Measurements from ENCODE around the gene P2RX3. TPM values are rescaled to one million over a fixed set of nuclear protein-coding genes. Genes with fewer than 3 reads are reported as not detected.
"Not testable (repeated sequence)": the region's sequence is repeated elsewhere in the genome, so short reads cannot be mapped to it uniquely, and the experiment has no call there.

The P2RX3 gene
- total RNA-seq: 1.6 TPM

- Histone ChIP-seq H3K27me3 (ENCODE audit: control insufficient read depth in 3 of 3, insufficient read depth in 3 of 3, low read length in 3 of 3) (no peaks in the 10 kb centered on the region), H3K9ac (ENCODE audit: low read depth in 1 of 3, low read length in 3 of 3) (no peak within 1 kb of the TSS), H3K27ac (ENCODE audit: low read depth, low read length) (no peak within 1 kb of the TSS), H3K36me3 (ENCODE audit: control insufficient read depth in 3 of 3, insufficient read depth in 3 of 3, low read length in 3 of 3) (peaks cover 0 to 11% (median 9%) of the 10 kb centered on the region in 3 donors), H3K9me3 (ENCODE audit: control insufficient read depth in 3 of 3, low read length in 3 of 3) (no peaks in the 10 kb centered on the region), H3K4me3 (ENCODE audit: low read length in 3 of 3) (no peak within 1 kb of the TSS), H3K4me1 (ENCODE audit: control insufficient read depth in 3 of 3, insufficient read depth in 3 of 3, low read length in 3 of 3) (peaks cover 18 to 21% (median 19%) of the 10 kb centered on the region in 3 donors)
These were observed at the start of gene P2RX3 for GRCh38 chr11:57338142-57338541. TSS of gene P2RX3 (plus strand) at chr11:57338352. CDS start at chr11:57338551, 199 bp downstream.

- Histone ChIP-seq H3K27ac (ENCODE audit: low read depth, low read length) (no peak overlapping the region), H3K9ac (ENCODE audit: low read depth in 1 of 3, low read length in 3 of 3) (no peak overlapping the region), H3K9me3 (ENCODE audit: control insufficient read depth in 3 of 3, low read length in 3 of 3) (no peaks in the 10 kb centered on the region), H3K4me1 (ENCODE audit: control insufficient read depth in 3 of 3, insufficient read depth in 3 of 3, low read length in 3 of 3) (peaks cover 3 to 9% (median 5%) of the 10 kb centered on the region in 3 donors), H3K27me3 (ENCODE audit: control insufficient read depth in 3 of 3, insufficient read depth in 3 of 3, low read length in 3 of 3) (no peaks in the 10 kb centered on the region), H3K36me3 (ENCODE audit: control insufficient read depth in 3 of 3, insufficient read depth in 3 of 3, low read length in 3 of 3) (no peaks in the 10 kb centered on the region), H3K4me3 (ENCODE audit: low read length in 3 of 3) (no peak overlapping the region)
These were observed 49.2 kb upstream of the P2RX3 start for GRCh38 chr11:57288771-57289579.

- no peaks in the 10 kb centered on the region for H3K36me3 ChIP-seq (ENCODE audit: control insufficient read depth in 3 of 3, insufficient read depth in 3 of 3, low read length in 3 of 3)
- H3K9ac ChIP-seq (ENCODE audit: low read depth in 1 of 3, low read length in 3 of 3): no peak overlapping the region
- H3K27ac ChIP-seq (ENCODE audit: low read depth, low read length): no peak overlapping the region
- peaks cover 3 to 11% (median 5%) of the 10 kb centered on the region in 3 donors for H3K4me1 ChIP-seq (ENCODE audit: control insufficient read depth in 3 of 3, insufficient read depth in 3 of 3, low read length in 3 of 3)
- H3K9me3 ChIP-seq (ENCODE audit: control insufficient read depth in 3 of 3, low read length in 3 of 3): no peaks in the 10 kb centered on the region
- H3K4me3 ChIP-seq (ENCODE audit: low read length in 3 of 3): no peak overlapping the region
- H3K27me3 ChIP-seq (ENCODE audit: control insufficient read depth in 3 of 3, insufficient read depth in 3 of 3, low read length in 3 of 3): no peaks in the 10 kb centered on the region
These were observed 47.9 kb upstream of the P2RX3 start for GRCh38 chr11:57290288-57290687.

GRCh38 chr11:57294225-57295131 is 43.7 kb upstream of the P2RX3 start:
- Histone ChIP-seq H3K9me3 (ENCODE audit: control insufficient read depth in 3 of 3, low read length in 3 of 3) (peaks cover 0 to 7% (median 4%) of the 10 kb centered on the region in 3 donors), H3K4me1 (ENCODE audit: control insufficient read depth in 3 of 3, insufficient read depth in 3 of 3, low read length in 3 of 3) (peaks cover 3 to 5% (median 5%) of the 10 kb centered on the region in 3 donors), H3K4me3 (ENCODE audit: low read length in 3 of 3) (no peak overlapping the region), H3K27me3 (ENCODE audit: control insufficient read depth in 3 of 3, insufficient read depth in 3 of 3, low read length in 3 of 3) (no peaks in the 10 kb centered on the region), H3K36me3 (ENCODE audit: control insufficient read depth in 3 of 3, insufficient read depth in 3 of 3, low read length in 3 of 3) (peaks cover 16 to 17% (median 16%) of the 10 kb centered on the region in 3 donors), H3K9ac (ENCODE audit: low read depth in 1 of 3, low read length in 3 of 3) (no peak overlapping the region), H3K27ac (ENCODE audit: low read depth, low read length) (no peak overlapping the region)

- Histone ChIP-seq H3K36me3 (ENCODE audit: control insufficient read depth in 3 of 3, insufficient read depth in 3 of 3, low read length in 3 of 3) (peaks cover 33 to 34% (median 33%) of the 10 kb centered on the region in 3 donors), H3K9me3 (ENCODE audit: control insufficient read depth in 3 of 3, low read length in 3 of 3) (peaks cover 5 to 12% (median 7%) of the 10 kb centered on the region in 3 donors)
- not testable (repeated sequence) for H3K4me1 ChIP-seq (ENCODE audit: control insufficient read depth in 3 of 3, insufficient read depth in 3 of 3, low read length in 3 of 3); H3K27ac ChIP-seq (ENCODE audit: low read depth, low read length); H3K9ac ChIP-seq (ENCODE audit: low read depth in 1 of 3, low read length in 3 of 3); H3K27me3 ChIP-seq (ENCODE audit: control insufficient read depth in 3 of 3, insufficient read depth in 3 of 3, low read length in 3 of 3); H3K4me3 ChIP-seq (ENCODE audit: low read length in 3 of 3)
These were observed 41.9 kb upstream of the P2RX3 start for GRCh38 chr11:57296205-57296604.

- H3K4me1 ChIP-seq (ENCODE audit: control insufficient read depth in 3 of 3, insufficient read depth in 3 of 3, low read length in 3 of 3): peaks cover 3 to 5% (median 5%) of the 10 kb centered on the region in 3 donors
- H3K4me3 ChIP-seq (ENCODE audit: low read length in 3 of 3): no peak overlapping the region
- no peak overlapping the region for H3K9ac ChIP-seq (ENCODE audit: low read depth in 1 of 3, low read length in 3 of 3)
- no peak overlapping the region for H3K27ac ChIP-seq (ENCODE audit: low read depth, low read length)
- peaks cover 43 to 44% (median 43%) of the 10 kb centered on the region in 3 donors for H3K36me3 ChIP-seq (ENCODE audit: control insufficient read depth in 3 of 3, insufficient read depth in 3 of 3, low read length in 3 of 3)
- peaks cover 5 to 12% (median 7%) of the 10 kb centered on the region in 3 donors for H3K9me3 ChIP-seq (ENCODE audit: control insufficient read depth in 3 of 3, low read length in 3 of 3)
- no peaks in the 10 kb centered on the region for H3K27me3 ChIP-seq (ENCODE audit: control insufficient read depth in 3 of 3, insufficient read depth in 3 of 3, low read length in 3 of 3)
These were observed 40.9 kb upstream of the P2RX3 start for GRCh38 chr11:57297221-57297620.

GRCh38 chr11:57299150-57299737 is 38.9 kb upstream of the P2RX3 start:
- no peak overlapping the region for H3K27ac ChIP-seq (ENCODE audit: low read depth, low read length)
- H3K4me1 ChIP-seq (ENCODE audit: control insufficient read depth in 3 of 3, insufficient read depth in 3 of 3, low read length in 3 of 3): peaks cover 3 to 8% (median 3%) of the 10 kb centered on the region in 3 donors
- no peak overlapping the region for H3K4me3 ChIP-seq (ENCODE audit: low read length in 3 of 3)
- H3K9me3 ChIP-seq (ENCODE audit: control insufficient read depth in 3 of 3, low read length in 3 of 3): peaks cover 5 to 12% (median 7%) of the 10 kb centered on the region in 3 donors
- no peaks in the 10 kb centered on the region for H3K27me3 ChIP-seq (ENCODE audit: control insufficient read depth in 3 of 3, insufficient read depth in 3 of 3, low read length in 3 of 3)
- H3K9ac ChIP-seq (ENCODE audit: low read depth in 1 of 3, low read length in 3 of 3): no peak overlapping the region
- H3K36me3 ChIP-seq (ENCODE audit: control insufficient read depth in 3 of 3, insufficient read depth in 3 of 3, low read length in 3 of 3): peaks cover 46 to 61% (median 57%) of the 10 kb centered on the region in 3 donors

GRCh38 chr11:57300785-57301184 is 37.4 kb upstream of the P2RX3 start:
- H3K9me3 ChIP-seq (ENCODE audit: control insufficient read depth in 3 of 3, low read length in 3 of 3): peaks cover 5 to 12% (median 7%) of the 10 kb centered on the region in 3 donors
- peaks cover 13 to 18% (median 15%) of the 10 kb centered on the region in 3 donors for H3K4me1 ChIP-seq (ENCODE audit: control insufficient read depth in 3 of 3, insufficient read depth in 3 of 3, low read length in 3 of 3)
- H3K27me3 ChIP-seq (ENCODE audit: control insufficient read depth in 3 of 3, insufficient read depth in 3 of 3, low read length in 3 of 3): no peaks in the 10 kb centered on the region
- no peak overlapping the region for H3K4me3 ChIP-seq (ENCODE audit: low read length in 3 of 3)
- H3K9ac ChIP-seq (ENCODE audit: low read depth in 1 of 3, low read length in 3 of 3): no peak overlapping the region
- H3K27ac ChIP-seq (ENCODE audit: low read depth, low read length): no peak overlapping the region
- H3K36me3 ChIP-seq (ENCODE audit: control insufficient read depth in 3 of 3, insufficient read depth in 3 of 3, low read length in 3 of 3): peaks cover 46 to 61% (median 59%) of the 10 kb centered on the region in 3 donors

- Histone ChIP-seq H3K27me3 (ENCODE audit: control insufficient read depth in 3 of 3, insufficient read depth in 3 of 3, low read length in 3 of 3) (no peaks in the 10 kb centered on the region), H3K36me3 (ENCODE audit: control insufficient read depth in 3 of 3, insufficient read depth in 3 of 3, low read length in 3 of 3) (peaks cover 46 to 61% (median 59%) of the 10 kb centered on the region in 3 donors), H3K9ac (ENCODE audit: low read depth in 1 of 3, low read length in 3 of 3) (no peak overlapping the region), H3K27ac (ENCODE audit: low read depth, low read length) (no peak overlapping the region), H3K4me3 (ENCODE audit: low read length in 3 of 3) (no peak overlapping the region), H3K4me1 (ENCODE audit: control insufficient read depth in 3 of 3, insufficient read depth in 3 of 3, low read length in 3 of 3) (peaks cover 22 to 27% (median 22%) of the 10 kb centered on the region in 3 donors), H3K9me3 (ENCODE audit: control insufficient read depth in 3 of 3, low read length in 3 of 3) (peaks cover 5 to 12% (median 7%) of the 10 kb centered on the region in 3 donors)
These were observed 36.3 kb upstream of the P2RX3 start for GRCh38 chr11:57301711-57302423.
